ENCODE results near the gene SGMS1.
A peak's percentile ranks its signal among the peaks of the same experiment; 100 is the strongest.

The SGMS1 gene

DNA sequence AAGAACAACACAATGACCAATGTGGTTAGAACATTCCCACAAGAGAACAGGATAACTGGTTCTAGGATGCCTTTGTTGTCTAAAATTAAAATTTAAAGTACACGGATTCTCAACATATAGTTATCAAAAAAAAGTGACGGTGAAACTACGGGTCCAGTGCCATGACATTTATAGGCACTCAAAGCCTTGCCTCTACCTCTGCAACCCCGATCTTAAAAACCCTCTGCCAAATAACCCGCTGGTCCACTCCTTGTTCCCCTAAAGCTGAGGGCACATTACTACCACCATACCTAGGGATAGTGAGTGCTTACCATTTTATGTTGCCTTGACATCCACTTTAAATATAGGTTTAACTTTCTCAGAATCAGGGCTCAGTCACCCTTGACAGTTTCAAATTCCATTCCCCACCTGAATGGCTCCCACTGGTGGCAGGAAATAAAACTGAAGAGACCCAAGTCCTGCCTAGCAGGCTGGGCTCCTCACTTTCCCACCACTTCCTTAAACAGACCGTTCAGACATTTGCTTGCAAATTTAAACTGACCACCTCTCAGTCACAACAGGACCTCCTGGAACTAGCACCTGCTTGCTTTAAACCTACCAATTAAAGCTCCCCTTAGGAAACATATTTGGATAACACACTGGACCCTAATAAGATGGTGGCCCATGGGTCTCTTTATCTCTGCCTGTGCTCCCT, 202.6 kb downstream of the SGMS1 start:
- DNase-seq (ENCODE audit: low read depth) = peak; percentile 63

DNA sequence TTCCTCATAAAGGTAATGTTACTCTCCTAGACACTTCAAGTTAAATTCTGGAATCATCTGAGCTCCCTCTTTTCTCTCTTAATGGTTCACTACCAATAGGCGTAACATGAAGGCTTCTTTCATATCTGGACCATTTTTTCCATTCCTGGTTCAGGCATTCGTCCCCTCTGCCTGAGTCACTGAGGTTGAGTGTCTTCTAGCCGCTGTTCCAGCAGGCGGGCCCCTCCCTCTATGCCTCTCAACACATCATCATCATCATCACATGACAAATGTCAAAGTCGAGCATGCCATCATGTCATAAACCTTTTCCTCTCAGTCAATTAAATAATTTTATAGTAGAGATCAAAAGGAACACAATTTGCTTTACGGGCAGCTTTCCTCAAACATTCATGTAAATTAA, 203.6 kb downstream of the SGMS1 start:
- peak; percentile 11 for DNase-seq (ENCODE audit: low read depth)

DNA sequence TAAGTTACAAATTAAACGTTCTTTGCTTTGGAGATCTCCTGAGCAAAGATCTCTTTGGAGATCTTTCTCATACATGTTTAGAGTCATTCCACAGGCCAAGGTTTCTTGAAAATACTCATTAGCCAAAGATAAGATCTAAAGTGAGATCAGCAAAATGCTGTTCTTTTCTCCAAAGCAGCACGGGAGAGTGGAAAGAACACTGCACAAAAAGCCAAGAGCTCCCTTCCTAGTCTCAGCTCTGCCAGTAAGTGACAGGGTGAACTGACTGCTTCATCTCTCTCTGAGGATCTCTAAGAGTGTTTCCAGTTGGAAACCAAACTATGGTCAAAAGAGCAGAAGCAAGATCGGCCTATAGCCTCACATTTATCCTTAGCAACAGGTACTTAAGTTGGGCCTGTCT, 204.0 kb downstream of the SGMS1 start:
- DNase-seq (ENCODE audit: low read depth) = no peak

DNA sequence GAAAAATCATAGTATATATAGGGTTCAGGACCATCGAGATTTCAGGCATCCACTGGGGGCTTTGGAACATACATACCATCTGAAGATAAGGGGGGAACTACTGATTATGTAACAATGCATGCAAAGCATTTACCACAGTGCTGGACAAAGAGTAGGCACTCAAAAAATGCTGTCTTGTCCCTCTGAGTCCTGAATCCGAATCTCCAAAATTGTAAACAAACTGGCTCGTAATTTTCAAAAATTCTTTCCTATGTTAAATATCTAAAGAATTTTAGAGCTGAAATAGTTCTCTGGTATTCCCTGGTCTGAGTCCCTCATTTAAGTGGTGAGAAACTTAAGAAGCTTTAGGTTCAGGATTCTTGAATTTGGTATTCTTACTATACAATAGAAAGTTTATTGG, 204.7 kb downstream of the SGMS1 start:
- no peak for DNase-seq (ENCODE audit: low read depth)

DNA sequence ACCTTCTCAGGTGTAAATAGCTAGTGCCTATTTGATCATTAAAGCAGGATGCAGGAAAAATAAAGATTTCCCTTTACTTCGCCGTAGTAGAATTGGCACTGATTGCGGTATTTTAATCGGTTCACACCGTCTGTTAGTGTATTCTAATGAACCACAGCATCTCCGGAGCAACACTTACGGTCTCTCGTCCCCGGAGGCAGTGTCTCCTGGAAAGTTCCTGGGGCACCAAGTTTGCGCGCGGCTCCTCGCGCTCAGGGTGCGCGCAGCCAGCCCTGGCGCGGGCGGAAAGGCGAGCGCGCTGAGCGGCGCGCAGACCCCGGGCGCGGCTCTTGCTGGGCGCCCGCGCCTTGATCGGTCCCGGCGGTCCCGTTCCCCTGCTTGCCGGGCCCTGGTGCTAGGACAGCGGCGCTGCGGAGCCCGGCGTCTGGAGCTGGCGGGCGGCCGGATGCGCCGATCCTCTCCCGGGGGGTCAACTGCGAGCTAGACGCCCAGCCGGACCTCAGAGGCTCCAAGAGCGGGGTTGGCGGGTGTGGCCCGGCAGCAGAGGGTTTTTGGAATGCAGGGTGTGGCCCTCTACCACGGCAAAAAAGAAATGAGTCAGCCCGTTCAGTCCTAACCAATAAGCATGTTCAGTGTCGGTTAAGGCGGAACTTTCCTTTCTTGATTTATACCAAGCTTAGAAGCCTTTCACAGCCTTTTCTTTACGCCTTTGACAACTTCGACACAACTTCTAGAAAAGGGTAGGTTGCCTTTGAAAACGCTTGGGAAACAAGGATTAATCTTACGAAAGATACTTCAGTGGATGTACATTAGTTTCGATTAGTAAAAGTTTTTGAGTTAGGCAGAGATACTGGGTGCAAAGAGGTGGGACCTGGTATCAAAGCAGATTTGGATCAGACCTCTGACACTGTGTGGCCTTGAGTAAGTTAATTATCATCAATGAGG, 205.6 kb downstream of the SGMS1 start:
- DNase-seq (ENCODE audit: low read depth) = peak; percentile 95

DNA sequence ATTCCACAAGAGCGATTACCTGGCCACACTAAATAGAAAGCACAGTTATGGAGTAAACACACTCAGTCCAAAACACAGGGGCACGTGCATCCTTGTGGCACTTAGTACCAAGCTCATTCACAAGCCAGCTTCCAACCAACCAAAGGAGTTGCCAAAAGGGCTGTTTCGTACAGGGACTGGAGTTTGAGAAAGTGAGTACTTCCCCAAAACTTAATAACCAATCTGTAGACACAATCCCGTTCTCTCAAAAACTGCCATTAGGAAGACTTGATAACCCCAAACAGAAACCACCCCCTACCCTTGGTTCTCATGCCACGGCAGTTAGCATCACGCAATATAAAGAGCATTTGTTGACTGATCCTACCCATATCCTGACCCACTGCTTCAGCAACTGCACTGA, 206.3 kb downstream of the SGMS1 start:
- DNase-seq (ENCODE audit: low read depth) = peak; percentile 45

DNA sequence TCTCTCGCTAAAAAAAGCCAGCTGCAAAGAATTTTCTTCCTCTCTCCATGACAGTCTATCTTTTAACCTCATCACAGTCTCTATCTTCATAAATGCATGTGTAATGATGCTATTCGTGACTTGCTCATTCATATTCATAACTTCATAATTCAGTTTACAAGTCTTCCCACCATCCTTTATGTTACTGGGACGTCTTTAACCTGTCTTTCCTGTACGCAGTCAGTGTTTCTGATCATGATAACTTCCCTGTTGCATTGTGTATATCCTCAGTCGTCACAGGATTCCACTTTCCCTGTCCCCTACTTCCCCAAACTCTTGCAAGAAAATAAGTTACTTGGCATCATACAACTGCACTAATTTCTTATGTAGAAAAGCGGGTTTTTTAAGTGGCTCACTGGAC, 206.9 kb downstream of the SGMS1 start:
- no peak for DNase-seq (ENCODE audit: low read depth)

DNA sequence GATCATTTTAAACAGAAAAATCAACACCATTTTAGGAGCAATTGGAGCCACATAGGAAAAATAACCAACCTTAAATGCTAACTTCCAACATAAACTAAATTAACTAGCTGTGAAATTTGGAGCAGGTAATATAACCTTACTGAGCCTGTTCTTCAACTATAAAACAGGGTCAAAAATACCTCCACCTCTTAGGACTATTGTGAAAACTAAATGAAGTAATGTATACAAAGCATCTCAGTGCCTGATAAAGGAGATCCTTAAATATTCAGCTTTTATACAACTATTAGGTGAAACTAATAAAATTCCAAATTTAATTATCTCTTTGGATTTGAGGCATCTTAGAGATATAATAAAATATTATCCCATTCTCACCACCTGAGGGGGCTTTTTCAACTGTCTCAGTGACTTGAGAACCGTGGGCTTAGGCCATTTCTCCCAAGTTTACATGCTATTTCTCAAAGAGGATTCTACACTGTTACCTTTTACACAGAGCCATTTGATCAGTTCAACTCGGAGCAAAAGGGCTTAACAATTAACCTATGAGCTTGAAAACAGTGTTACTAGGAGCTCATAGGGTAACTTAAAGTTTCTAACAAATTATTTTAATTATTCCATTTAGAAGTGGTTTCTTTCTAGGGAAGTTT, 207.5 kb downstream of the SGMS1 start:
- DNase-seq (ENCODE audit: low read depth) = peak; percentile 51

DNA sequence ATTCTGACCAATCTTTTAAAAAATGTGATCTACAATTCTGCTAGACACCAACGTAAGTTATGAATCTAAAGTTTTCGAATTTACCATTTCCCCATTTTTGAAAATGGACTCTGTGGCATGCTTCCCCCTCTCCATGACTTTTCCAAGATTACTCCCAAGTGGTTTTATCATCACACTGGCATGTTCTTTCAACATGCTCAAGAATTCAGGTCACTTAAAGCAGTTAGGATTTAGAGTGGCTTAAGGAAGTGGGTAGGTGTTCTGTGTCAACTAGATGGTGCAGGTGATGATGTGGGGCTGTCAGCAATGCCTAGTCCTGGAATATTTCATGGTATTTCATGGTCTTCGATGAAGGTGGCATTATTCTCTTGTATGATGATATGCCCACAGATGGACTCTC, 208.5 kb downstream of the SGMS1 start:
- no peak for DNase-seq (ENCODE audit: low read depth)

DNA sequence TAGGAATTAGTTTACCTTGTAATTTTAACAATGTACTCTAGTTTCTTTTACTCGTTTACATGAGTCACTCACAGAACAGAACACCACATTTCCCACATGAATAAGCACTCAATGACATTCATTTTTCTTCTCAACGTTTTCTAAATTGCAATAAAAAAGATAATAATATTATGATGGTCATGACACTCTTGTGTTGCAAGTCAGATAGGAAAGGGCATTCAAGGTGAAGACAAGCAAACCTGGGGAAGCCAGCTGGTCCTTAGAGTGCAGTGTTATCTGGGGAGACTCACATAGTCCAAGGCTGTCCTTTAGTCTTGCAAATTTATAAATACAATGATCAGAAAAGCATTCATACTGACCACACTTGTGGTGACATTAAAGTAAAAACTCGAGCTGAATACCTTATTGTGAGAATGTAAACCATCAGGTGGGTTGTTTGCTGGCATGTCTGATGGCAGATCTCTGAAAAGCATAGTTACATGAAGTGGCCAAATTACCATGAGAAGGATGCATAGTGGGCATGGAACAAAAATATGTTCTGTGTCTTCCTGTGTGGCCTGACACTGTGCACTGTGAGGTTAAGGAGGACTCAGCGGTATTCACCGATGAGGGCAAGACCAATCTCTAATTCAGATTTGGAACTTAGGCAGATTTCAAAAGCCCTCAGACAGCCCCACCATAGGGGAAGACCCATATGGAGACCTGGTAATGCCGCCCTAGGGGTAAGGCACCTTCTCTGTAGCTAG, 213.5 kb downstream of the SGMS1 start:
- peak; percentile 51 for DNase-seq (ENCODE audit: low read depth)

DNA sequence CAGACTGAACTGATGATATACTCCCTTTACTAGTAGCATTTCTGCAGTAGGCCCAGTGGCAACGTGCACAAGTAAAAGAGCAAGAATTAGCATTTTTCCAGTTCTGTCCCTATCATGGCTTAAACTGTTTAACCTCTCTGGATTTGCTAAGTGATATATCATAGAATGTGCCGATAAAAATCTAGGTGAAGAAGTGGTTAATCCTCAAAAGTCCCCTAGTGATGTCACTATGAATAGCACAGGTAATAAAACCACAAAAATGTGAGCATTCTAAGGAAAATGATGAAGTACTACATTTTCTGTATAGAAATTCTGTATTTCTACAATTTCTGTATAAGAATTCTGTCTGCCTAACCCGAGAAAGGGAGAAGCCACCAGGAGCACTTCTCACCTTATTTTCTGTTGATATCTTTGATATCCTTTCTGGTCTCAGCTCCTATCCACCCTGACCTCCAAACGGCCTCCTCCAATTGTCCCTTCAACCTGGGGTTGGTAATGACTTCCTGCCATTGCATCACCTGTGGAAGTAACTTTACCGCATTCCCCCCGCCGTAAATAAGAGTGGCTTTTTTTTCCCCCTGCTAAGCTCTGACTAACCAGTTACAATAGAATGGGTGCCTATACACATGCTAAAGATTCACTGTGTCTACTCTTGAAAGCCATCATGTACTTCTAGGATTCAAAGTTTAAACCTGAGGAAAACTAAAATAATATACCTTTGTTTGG, 216.5 kb downstream of the SGMS1 start:
- no peak for DNase-seq (ENCODE audit: low read depth)

DNA sequence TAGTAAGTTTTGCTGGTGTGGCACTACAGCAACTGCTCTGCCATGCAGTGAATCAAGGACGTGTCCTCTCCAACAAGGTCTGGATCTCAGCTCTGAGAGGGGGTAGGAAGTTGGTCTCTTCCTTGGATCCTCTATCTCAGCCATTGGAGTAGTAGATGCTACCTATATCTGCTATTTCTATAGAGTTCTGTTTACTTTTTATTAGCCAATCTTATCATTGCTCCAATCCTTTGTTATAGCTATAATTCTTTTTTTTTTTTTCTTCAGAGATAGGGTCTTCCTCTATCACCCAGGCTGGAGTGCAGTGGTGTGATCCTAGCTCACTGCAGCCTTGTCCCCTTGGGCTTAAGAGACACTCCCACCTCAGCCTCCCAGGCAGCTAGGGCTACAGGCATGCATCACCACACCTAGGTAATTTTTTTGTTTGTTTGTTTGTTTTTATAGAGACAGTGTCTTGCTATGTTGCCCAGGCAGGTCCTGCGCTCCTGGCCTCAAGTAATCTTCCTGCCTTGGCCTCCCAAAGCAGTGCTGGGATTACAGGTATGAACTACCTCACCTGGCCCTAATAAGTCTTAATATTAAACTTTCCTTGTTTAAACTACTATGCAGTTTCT, 217.2 kb downstream of the SGMS1 start:
- no peak for DNase-seq (ENCODE audit: low read depth)

DNA sequence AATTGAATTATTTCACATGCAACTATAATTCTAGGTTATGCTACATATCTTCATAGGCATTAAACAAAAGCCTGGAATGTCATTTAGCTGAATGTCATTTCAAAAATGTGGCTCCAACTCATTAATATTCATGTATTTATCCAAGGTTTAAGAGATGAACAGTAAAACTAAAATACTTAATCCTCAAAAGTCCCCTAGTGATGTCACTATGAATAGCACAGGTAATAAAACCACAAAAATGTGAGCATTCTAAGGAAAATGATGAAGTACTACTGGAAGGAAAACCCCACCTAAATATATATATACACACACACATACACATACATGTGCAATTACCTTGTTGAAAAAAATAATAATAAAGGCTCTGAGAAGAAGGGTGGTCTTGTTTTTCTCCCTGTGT, 218.0 kb downstream of the SGMS1 start:
- DNase-seq (ENCODE audit: low read depth) = no peak

DNA sequence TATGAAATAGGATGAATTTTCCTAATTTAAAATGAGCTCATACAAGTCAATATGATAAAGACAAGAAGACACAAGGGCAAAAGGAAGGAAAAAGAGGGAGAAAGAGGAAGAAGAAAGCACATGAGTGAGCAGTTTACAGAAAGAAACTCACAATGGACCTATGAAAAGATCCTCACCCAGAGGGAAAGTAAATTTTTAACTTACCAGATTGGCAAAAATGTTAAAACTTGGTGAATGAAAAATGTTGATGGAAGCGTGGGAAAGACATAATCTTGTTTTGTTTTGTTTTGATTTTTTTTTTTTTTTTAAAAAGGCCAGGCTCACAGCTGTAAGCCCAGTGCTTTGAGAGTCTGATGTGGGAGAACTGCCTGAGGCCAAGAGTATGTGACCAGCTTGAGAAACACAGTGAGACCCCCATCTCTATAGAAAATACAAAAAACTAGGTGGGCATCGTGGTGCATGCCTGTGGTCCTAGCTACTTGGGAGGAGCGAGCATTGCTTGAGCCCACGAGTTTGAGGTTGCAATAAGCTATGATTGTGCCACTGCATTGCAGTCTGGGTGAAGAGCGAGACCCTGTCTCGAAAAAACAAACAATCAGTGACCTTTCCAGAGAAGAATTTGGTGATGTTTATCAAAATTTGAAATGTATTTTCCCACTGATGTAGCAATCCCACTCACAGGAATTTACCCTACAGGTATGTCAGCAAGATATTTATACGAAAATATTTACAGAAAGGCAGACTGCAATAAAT, 219.6 kb downstream of the SGMS1 start:
- DNase-seq (ENCODE audit: low read depth) = no peak

DNA sequence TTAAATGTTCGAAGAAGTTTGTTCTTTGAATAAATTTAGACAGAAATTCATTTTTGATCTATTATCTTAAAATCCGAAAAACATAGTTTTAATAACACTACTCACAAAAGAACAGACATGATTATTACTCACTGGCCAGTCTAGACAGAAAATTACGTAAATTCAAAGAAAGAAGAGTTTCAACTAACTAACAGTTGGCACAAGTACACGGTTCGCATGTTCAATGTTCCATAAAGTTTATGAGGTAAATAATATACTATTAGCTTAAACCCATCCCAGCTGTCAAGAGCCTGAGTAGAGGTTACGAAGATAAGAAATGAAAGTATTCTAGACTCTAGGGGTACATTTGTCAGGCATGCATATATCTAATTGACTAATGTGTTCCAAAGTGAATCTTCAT, 220.7 kb downstream of the SGMS1 start:
- DNase-seq (ENCODE audit: low read depth) = no peak

DNA sequence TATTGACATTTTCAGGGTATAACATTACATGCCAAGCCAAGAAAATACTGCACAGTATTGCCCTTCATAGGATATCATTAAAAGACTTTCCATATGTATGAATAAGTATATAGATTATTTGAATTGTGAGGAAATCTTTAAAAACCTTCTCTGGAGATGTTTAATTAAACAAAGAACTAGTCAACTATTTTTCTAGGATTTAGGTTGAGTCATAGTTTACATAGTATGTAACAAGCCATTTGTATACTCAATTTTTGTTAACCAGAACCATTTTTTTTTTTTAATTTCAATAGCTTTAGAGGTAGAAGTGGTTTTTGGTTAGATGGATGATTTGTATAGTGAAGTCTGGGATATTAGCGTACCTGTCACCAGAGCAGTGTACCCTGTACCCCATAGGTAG, 221.3 kb downstream of the SGMS1 start:
- DNase-seq (ENCODE audit: low read depth) = no peak

DNA sequence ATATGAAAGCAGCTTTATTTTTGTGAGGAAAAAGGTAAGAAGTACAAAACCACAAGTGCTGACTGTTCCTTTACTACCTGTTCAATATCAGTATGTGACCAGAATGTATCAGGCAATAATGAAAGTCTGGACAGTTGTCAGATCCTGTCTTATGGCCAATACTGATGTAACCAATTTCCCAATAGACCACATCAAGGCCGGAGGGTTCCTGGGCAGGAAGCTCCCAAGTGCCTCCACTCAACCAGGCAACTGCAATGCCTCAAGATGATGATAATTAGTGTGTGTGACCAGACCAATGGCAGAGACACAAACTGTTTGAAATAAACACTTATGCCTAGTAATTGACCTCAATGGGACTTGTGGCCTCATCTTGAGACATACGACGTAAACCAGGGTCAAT, 223.1 kb downstream of the SGMS1 start:
- no peak for DNase-seq (ENCODE audit: low read depth)

DNA sequence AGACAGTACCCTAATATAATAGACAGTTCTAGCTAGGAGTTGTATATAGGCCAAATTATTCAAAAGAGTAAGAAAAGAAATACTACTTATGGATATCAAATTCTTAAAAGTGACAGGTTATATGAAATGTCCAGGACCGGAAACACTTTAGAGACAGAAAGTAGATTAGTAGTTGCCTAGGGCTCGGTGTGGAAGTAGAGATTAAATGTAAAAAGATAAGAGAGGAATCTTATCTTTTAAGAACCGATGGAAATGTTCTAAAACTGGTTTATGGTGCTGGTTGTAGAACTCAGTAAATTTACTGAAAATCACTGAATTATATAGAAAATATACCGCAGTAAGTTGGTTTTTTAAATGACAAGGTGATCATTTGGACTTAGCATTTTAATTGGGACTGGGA, 224.9 kb downstream of the SGMS1 start:
- no peak for DNase-seq (ENCODE audit: low read depth)

DNA sequence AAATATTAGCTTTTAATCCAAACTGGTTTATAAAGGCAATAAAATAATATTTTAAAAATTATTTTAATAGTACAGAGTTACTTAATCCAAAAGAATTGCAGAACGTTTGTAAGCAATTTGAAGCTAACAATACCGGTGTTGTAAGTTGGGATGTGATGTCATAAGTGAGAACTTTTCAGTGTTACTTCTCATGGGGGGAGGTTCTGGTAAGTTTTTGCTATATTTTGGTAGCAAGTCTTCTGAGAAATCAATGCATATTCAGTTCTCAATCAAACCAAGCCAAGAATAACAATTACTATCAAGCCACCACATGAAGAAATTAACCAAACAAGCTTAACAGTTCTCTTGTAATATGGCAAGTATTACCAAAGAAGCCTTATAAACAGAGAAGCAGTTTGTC, 225.4 kb downstream of the SGMS1 start:
- DNase-seq (ENCODE audit: low read depth) = no peak

Data from ELR (cell line).